Measurements from ENCODE around the gene DOCK4.

DOCK4 gene

DNA sequence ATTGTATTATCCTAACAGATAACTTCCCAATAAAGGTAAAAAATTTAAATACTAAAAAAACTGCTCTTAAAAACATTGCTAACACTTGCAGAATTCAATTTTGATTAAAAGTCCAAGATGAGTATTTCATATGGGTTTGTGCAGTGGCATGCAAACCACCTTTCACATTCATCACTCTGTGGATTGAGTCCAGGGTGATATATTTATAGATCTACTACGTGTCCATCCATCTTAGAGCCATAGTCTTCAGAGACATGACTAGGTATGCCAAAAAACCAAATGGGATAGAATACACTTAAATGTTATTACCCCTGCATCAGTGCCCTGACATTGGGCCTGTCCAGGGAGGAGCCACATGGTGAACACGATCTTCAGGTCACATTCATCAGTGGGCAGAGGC, 96.0 kb downstream of the DOCK4 start:
- H3K4me3 ChIP-seq (ENCODE audit: control insufficient read depth, low read depth, low read length) = no peak overlapping the region
- TF ChIP-seq, protein P1, sequence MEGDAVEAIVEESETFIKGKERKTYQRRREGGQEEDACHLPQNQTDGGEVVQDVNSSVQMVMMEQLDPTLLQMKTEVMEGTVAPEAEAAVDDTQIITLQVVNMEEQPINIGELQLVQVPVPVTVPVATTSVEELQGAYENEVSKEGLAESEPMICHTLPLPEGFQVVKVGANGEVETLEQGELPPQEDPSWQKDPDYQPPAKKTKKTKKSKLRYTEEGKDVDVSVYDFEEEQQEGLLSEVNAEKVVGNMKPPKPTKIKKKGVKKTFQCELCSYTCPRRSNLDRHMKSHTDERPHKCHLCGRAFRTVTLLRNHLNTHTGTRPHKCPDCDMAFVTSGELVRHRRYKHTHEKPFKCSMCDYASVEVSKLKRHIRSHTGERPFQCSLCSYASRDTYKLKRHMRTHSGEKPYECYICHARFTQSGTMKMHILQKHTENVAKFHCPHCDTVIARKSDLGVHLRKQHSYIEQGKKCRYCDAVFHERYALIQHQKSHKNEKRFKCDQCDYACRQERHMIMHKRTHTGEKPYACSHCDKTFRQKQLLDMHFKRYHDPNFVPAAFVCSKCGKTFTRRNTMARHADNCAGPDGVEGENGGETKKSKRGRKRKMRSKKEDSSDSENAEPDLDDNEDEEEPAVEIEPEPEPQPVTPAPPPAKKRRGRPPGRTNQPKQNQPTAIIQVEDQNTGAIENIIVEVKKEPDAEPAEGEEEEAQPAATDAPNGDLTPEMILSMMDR (IDR thresholded peaks at IDR 0.05; ENCODE audit: control insufficient read depth, insufficient read depth, low read depth, low read length, missing control alignments) = no peak
- no peak for DNase-seq (ENCODE audit: low read depth)

DNA sequence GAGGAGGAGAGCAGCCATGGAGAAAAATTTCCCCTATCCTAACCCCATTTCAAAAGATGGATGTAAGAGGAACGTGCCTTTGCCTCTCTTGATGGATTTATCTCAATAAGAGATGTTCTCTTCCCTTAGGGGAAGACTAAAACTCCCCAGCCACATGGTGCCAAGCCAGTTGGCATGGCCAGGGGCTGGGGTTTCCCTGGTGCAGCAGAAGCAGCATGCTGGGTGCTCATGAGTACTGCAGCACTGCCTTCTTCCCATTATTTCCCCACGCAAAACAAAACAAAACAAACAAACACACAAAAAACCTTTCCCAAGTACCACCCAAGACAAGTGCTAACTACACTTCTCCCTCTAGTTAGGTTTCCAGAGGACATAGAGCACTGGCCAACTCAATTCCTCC, 97.2 kb downstream of the DOCK4 start:
- no peak for DNase-seq (ENCODE audit: low read depth)
- TF ChIP-seq, protein P1 (IDR thresholded peaks at IDR 0.05; ENCODE audit: control insufficient read depth, insufficient read depth, low read depth, low read length, missing control alignments) = no peak
- no peak overlapping the region for H3K4me3 ChIP-seq (ENCODE audit: control insufficient read depth, low read depth, low read length)

DNA sequence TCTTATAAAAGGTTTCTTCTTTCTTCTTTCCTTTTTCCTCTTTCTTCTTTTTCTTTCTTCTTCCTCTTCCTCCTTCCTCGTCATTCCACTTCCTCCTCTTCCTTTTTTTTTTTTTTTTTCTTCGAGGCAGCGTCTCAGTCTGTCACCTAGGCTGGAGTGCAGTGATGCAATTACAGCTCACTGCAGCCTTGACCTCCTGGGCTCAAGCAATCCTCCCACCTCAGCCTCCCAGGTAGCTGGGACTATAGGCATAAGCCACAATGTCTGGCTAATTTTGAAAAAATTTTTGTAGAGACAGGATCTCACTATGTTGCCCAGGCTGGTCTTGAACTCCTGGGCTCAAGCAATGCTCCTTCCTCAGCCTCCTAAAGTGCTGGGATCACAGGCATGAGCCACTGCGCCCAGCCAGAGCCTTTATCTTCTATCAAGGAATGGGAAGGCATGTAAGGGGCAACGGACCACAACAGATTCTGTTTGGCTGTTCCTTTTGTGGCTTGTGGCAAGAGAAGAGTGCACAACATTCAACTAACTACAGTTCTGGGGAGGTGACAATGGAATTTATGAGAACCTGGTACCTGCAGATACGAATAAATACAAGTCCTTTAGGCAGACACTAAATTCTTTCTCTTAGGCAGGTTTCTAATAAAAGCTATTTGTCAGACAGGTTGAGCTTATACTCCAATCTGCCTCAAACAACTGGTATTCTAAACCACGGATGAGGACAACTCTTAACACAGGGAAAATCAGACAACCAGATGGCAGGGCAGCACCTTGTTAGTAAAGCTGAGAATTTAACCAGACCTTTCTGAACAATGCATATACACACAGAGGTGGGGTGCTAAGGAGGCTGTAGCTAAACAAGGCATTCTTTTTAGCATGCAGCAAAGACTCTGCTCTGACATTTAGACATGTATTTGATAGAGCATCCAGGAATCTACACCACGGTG, 100.3 kb downstream of the DOCK4 start:
- no peak for DNase-seq (ENCODE audit: low read depth)
- H3K4me3 ChIP-seq (ENCODE audit: control insufficient read depth, low read depth, low read length) = no peak overlapping the region
- TF ChIP-seq, protein P1 (IDR thresholded peaks at IDR 0.05; ENCODE audit: control insufficient read depth, insufficient read depth, low read depth, low read length, missing control alignments) = no peak

DNA sequence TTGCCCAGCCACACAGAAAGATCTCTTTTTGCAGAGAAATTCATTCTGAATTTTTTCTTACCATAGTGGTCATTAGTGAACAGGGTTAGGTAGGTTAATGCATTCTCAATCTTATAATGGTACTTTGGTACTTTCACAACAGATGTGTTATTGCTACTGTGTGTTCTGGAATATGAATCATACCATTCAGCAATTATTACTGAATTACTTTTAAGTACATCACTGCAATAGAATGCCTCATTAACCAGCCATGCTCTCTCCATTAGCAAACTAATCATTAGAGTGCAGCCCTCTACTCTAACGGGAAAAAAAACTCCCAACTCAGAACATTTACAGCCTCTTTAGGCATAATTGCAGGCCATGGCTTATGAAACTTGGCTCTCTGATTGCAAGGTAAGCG, 102.1 kb downstream of the DOCK4 start:
- DNase-seq (ENCODE audit: low read depth) = no peak
- H3K4me3 ChIP-seq (ENCODE audit: control insufficient read depth, low read depth, low read length) = no peak overlapping the region
- TF ChIP-seq, protein P1 (IDR thresholded peaks at IDR 0.05; ENCODE audit: control insufficient read depth, insufficient read depth, low read depth, low read length, missing control alignments) = no peak

DNA sequence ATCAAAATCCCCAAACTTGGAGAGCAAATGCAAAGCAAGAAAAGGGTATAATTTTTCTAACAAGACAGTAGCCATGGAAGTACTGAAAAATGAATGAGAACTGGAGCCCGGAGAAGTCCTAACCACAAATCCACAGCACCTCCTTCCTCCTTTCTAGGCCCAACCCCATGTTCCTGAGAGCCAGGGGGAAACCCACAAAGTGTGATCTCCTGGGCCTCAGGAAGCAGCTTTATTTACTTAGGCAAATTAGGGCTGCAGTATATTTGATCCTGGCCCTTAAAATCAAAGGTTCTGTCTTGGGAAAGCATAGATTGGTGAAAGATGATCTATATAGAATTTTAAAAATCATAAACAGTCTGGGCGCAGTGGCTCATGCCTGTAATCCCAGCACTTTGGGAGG, 103.0 kb downstream of the DOCK4 start:
- no peak overlapping the region for H3K4me3 ChIP-seq (ENCODE audit: control insufficient read depth, low read depth, low read length)
- TF ChIP-seq, protein P1 (IDR thresholded peaks at IDR 0.05; ENCODE audit: control insufficient read depth, insufficient read depth, low read depth, low read length, missing control alignments) = no peak
- no peak for DNase-seq (ENCODE audit: low read depth)

DNA sequence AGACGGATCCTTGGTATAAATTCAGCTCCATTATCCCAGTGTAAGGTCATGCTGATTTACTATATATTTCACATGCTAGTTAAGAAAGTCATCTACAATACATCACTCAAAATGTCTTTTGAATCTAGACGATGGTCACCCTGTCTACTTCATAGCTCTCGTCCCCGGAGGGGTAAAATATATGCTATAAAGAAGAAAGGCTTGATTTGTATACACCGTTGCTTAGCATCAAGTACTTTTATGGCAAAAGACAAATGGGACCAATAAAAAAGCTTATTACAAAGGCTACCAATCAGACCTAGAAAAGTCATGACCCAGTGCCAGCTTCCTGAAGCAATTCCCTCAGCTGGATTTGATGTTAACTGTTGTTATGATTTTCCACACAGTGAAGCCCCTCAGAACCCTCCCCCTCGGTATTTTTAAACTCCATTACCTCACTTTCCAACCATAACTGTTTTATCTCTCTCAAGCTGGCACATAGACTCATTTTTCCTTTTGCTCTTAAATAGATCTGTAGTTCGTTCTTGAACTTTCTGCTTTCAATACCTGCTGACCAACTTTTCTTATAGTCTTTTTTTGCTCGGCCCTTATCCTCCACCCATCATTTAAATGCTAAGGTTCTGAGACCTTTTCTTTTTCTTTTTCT, 104.9 kb downstream of the DOCK4 start:
- no peak overlapping the region for H3K4me3 ChIP-seq (ENCODE audit: control insufficient read depth, low read depth, low read length)
- TF ChIP-seq, protein P1 (IDR thresholded peaks at IDR 0.05; ENCODE audit: control insufficient read depth, insufficient read depth, low read depth, low read length, missing control alignments) = no peak
- no peak for DNase-seq (ENCODE audit: low read depth)
